ENCODE measurements around the gene MBNL2. TPM values are rescaled to one million over a fixed set of nuclear protein-coding genes. Genes with fewer than 3 reads are reported as not detected.

Gene MBNL2
- total and polyA plus RNA-seq, 8 donors = 8.9 to 66.5 (median 37.7) TPM

DNA sequence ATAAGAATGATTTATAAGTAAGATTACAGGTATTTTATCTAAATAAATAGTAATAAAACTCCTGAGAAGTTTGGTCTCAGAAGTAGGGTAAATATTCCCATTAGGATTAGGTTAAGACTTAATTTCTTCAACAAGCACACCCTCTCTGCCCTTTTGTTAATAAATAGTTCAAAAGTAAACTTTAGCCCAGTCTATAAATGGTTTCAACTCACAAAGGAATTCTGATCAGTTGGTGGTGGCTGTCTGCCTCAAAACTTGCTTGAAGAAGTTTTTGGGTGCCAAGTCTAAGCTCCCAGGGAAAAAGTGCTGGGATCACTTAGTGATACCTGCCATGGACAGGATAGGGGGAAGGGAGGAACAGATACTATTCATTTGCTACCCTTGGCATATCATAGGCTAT, 22.9 kb downstream of the MBNL2 start:
- Histone ChIP-seq H3K27me3 (no peaks in the 10 kb centered on the region), H3K9me3 (no peaks in the 10 kb centered on the region), H3K4me3 (no peak overlapping the region), H3K27ac (peak overlapping the region in 2 of 4 donors; percentile 23 to 32), H3K4me1 (peaks cover 49 to 67% (median 49%) of the 10 kb centered on the region in 3 donors), H3K36me3 (no peaks in the 10 kb centered on the region)
- ATAC-seq (peak in 3 of 4 donors; percentile 20 to 61 (median 33)), DNase-seq (no peak), FAIRE-seq (no peak)
- TF ChIP-seq, protein P1, sequence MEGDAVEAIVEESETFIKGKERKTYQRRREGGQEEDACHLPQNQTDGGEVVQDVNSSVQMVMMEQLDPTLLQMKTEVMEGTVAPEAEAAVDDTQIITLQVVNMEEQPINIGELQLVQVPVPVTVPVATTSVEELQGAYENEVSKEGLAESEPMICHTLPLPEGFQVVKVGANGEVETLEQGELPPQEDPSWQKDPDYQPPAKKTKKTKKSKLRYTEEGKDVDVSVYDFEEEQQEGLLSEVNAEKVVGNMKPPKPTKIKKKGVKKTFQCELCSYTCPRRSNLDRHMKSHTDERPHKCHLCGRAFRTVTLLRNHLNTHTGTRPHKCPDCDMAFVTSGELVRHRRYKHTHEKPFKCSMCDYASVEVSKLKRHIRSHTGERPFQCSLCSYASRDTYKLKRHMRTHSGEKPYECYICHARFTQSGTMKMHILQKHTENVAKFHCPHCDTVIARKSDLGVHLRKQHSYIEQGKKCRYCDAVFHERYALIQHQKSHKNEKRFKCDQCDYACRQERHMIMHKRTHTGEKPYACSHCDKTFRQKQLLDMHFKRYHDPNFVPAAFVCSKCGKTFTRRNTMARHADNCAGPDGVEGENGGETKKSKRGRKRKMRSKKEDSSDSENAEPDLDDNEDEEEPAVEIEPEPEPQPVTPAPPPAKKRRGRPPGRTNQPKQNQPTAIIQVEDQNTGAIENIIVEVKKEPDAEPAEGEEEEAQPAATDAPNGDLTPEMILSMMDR (IDR thresholded peaks at IDR 0.05) = no peak
- intact Hi-C loops (cut with DNase I) = no loop called here

DNA sequence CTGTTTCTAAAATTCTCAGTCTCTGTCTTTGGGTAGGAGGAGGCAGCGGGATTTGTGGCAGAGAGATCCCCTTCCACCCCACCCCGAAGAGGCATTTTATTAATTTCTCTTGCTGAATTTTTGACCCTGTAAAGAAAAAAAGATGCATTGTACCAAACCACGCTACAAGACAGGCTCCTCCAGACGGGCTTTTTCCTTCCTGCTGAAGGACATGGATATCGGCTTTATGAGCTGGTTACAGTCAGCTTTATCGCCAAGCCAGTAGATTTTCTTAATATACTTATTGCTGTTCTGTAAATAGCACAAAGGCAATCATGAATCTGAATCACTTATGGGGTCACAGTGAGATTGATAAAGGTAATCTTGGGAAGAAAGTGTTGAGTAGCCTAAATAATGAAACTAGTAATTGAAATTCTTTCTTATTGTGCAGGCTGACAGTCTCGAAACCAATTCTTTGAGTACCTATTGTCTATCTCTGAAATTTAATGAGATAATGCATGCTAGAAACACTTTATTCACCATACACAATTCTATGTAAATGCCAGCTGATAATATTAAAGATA, 24.5 kb downstream of the MBNL2 start:
- 70% methylated on average over 7 of the region's 7 CpGs for WGBS, 2 donors
- no peak for ATAC-seq
- H3K27ac ChIP-seq = no peak overlapping the region
- intact Hi-C loops (cut with DNase I) = no loop called here
- no peak for DNase-seq
- no peaks in the 10 kb centered on the region for H3K36me3 ChIP-seq
- peaks cover 42 to 71% (median 55%) of the 10 kb centered on the region in 3 donors for H3K4me1 ChIP-seq
- TF ChIP-seq, protein P1 (IDR thresholded peaks at IDR 0.05) = no peak
- H3K4me3 ChIP-seq = no peak overlapping the region
- H3K9me3 ChIP-seq = no peaks in the 10 kb centered on the region
- no peaks in the 10 kb centered on the region for H3K27me3 ChIP-seq
- FAIRE-seq = no peak

- ATAC-seq (no peak), DNase-seq (no peak), FAIRE-seq (no peak)
- intact Hi-C loops (cut with DNase I) = no loop called here
- WGBS, 2 donors = 94 to 95% methylated on average over 6 of the region's 6 CpGs
- no peak overlapping the region for H3K27ac ChIP-seq
- H3K27me3 ChIP-seq = no peaks in the 10 kb centered on the region
- peaks cover 42 to 68% (median 60%) of the 10 kb centered on the region in 3 donors for H3K4me1 ChIP-seq
- no peaks in the 10 kb centered on the region for H3K36me3 ChIP-seq
- H3K4me3 ChIP-seq = no peak overlapping the region
- TF ChIP-seq, protein P1 (IDR thresholded peaks at IDR 0.05) = no peak
- no peaks in the 10 kb centered on the region for H3K9me3 ChIP-seq
Observed at GRCh38 chr13:97248243-97248642, 26.1 kb downstream of the MBNL2 start.

DNA sequence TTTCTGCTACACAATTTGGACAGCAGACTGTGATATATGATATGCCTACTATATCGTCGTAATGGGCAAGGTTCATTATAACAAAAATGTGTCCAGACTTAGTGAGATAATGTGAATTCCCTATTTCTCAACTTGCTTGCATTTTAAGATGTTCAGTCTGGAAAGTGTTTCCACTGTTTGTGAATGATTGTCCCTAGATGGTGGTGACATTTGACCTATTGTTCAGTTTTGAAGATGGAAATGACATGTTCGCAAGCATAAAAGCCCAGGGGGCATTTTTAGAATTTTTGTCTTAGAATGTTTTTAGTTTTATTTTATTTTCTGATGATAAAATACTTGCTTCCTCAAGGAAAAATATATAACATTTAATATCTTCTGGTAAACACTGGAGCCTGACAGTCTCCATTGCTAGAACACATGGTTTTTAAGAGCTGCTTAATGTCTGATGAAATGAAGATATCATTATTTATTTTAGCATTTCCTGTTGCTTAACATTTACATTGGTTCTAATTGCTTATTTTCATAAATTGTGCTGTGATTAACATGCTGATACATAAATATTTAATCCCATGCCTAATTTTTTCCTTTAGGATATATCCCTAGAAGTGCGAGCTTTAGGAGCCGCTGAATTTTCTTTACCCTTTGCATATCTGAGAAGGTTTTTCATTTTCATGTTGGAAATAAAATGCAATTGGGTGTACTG, 27.1 kb downstream of the MBNL2 start:
- intact Hi-C loops (cut with DNase I) = no loop called here
- 64 to 66% methylated on average over 5 of the region's 5 CpGs for WGBS, 2 donors
- H3K9me3 ChIP-seq = no peaks in the 10 kb centered on the region
- ATAC-seq (peak in 1 of 4 donors; percentile 43), DNase-seq (no peak), FAIRE-seq (peak; percentile 47)
- no peaks in the 10 kb centered on the region for H3K27me3 ChIP-seq
- H3K27ac ChIP-seq = peak overlapping the region in 1 of 4 donors; percentile 51
- TF ChIP-seq, protein P1 (IDR thresholded peaks at IDR 0.05) = no peak
- peaks cover 42 to 59% (median 58%) of the 10 kb centered on the region in 3 donors for H3K4me1 ChIP-seq
- no peaks in the 10 kb centered on the region for H3K36me3 ChIP-seq
- no peak overlapping the region for H3K4me3 ChIP-seq
